ENCODE data around the gene KRT12. TPM values are rescaled to one million over a fixed set of nuclear protein-coding genes. Genes with fewer than 3 reads are reported as not detected.

KRT12 gene
- total and polyA plus RNA-seq, 12 donors = not detected

DNA sequence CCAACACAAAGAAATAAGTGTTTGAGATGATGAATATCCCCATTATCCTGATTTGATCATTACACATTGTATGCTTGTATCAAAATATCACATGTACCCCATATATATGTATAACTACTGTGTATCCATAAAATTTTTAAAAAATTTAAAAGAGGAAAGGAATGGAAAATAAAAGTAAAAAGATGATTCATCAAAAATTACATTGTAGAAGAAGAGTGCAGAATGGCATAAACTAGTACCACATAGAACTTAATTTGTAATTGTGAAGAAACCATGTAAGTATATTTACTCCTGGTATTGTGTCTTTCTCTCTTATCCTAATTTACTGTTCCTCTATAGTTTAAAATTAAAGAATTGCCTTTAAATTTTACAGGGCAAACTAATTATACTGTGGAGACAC lies 33.1 kb downstream of the KRT12 start:
- peaks cover 0 to 30% (median 0%) of the 10 kb centered on the region in 9 donors for H3K36me3 ChIP-seq
- TF ChIP-seq, protein P1, sequence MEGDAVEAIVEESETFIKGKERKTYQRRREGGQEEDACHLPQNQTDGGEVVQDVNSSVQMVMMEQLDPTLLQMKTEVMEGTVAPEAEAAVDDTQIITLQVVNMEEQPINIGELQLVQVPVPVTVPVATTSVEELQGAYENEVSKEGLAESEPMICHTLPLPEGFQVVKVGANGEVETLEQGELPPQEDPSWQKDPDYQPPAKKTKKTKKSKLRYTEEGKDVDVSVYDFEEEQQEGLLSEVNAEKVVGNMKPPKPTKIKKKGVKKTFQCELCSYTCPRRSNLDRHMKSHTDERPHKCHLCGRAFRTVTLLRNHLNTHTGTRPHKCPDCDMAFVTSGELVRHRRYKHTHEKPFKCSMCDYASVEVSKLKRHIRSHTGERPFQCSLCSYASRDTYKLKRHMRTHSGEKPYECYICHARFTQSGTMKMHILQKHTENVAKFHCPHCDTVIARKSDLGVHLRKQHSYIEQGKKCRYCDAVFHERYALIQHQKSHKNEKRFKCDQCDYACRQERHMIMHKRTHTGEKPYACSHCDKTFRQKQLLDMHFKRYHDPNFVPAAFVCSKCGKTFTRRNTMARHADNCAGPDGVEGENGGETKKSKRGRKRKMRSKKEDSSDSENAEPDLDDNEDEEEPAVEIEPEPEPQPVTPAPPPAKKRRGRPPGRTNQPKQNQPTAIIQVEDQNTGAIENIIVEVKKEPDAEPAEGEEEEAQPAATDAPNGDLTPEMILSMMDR (IDR thresholded peaks at IDR 0.05) = no peak
- no peaks in the 10 kb centered on the region for H3K27me3 ChIP-seq
- no peak for DNase-seq
- no peak overlapping the region for H3K4me3 ChIP-seq
- no peaks in the 10 kb centered on the region for H3K9me3 ChIP-seq
- H3K27ac ChIP-seq = no peak overlapping the region
- no peak for ATAC-seq
- intact Hi-C loops (cut with DNase I) = no loop called here
- peaks cover 0 to 24% (median 3%) of the 10 kb centered on the region in 9 donors for H3K4me1 ChIP-seq

DNA sequence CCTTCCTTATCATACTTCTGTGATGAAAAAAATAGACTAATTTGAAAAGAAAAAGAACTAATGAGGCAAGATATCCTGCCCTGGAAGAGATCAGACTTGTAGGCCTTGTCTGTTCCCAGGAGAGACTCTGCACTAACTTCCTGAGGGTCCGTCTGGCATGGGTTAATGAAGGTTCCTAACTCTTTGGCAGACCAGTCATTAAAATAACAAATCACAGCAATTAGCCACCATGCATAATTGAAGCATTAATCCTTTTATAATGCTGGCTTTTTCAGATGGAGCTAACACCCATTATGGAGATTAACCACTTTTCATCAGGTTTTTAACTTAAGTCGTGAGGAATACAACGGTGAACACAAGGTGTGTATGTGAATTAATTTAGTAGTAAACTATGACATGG lies 34.2 kb downstream of the KRT12 start:
- TF ChIP-seq, protein P1 (IDR thresholded peaks at IDR 0.05) = no peak
- Histone ChIP-seq H3K4me3 (no peak overlapping the region), H3K4me1 (peaks cover 0 to 34% (median 10%) of the 10 kb centered on the region in 9 donors), H3K27ac (peak overlapping the region in 5 of 10 donors; percentile 27 to 69 (median 42)), H3K36me3 (peaks cover 0 to 30% (median 0%) of the 10 kb centered on the region in 9 donors), H3K9me3 (no peaks in the 10 kb centered on the region), H3K27me3 (no peaks in the 10 kb centered on the region)
- DNase-seq (no peak), ATAC-seq (no peak)
- intact Hi-C loops (cut with DNase I) = no loop called here
- 56 to 58% methylated on average over 3 of the region's 3 CpGs for WGBS, 2 donors

DNA sequence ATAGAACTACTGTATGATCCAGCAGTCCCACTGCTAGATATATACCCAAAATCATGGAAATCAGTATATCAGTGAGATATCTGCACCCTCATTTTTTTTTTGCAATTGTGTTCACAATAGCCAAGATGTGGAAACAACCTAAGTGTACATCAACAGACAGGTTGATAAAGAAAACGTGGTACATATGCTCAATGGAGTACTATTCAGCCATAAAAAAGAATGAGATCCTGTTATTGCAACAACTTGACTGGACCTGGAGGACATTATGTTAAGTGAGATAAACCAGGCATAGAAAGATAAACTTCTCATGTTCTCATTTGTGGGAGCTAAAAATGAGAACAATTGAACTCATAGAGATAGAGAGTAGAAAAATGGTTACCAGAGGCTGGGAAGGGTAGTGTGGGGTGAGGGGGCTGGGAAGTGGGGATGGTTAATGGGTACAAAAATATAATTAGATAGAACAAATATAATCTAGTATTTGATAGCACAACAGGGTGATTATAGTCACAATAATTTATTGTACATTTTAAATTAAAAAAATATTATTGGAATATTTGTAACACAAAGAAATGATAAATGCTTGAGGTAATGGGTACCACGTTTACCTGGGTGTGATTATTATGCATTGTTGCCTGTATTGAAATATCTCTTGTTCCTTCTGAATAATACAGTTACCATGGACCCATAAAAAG lies 36.8 kb downstream of the KRT12 start:
- TF ChIP-seq, protein P1 (IDR thresholded peaks at IDR 0.05) = no peak
- H3K36me3 ChIP-seq = peaks cover 0 to 20% (median 0%) of the 10 kb centered on the region in 9 donors
- H3K27me3 ChIP-seq = no peaks in the 10 kb centered on the region
- H3K4me3 ChIP-seq = no peak overlapping the region
- no peak for ATAC-seq
- intact Hi-C loops (cut with DNase I) = no loop called here
- 92 to 95% methylated on average over 2 of the region's 2 CpGs for WGBS, 2 donors
- H3K27ac ChIP-seq = peak overlapping the region in 1 of 10 donors; percentile 73
- H3K9me3 ChIP-seq = no peaks in the 10 kb centered on the region
- H3K4me1 ChIP-seq = peaks cover 0 to 41% (median 14%) of the 10 kb centered on the region in 9 donors
- no peak for DNase-seq

DNA sequence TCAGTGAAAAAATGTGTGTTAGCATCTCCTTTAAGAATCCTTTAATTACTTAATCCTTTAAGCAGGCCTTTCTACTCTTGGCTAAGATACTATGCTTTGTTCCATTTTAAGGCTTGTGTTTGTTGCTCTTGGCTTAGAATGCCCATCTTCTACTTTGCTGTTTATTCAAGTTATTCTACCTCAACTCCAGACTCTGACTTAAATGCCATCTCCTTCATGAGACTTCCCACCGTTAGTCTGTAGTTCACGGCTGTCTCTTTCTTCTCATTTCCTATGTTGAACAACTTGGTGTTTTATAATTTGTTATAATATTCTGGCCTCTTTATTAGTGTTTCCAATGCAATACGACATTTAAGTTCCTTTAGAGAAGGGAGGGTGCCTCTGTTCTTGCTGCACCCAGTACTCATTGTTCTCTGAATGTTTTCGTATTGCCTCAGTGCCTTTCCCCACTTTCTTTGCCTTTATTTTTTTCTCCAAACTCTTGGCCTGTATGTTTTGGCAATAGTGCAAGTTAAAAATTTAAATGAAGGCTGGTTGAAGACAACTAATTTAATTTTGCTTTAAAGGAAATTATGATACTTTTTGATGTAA lies 38.5 kb downstream of the KRT12 start:
- H3K4me1 ChIP-seq = peaks cover 0 to 40% (median 14%) of the 10 kb centered on the region in 9 donors
- H3K27ac ChIP-seq = peak overlapping the region; percentile 42 to 75 (median 50)
- intact Hi-C loops (cut with DNase I) = loop anchor here in 1 of 10 donors (10.0 kb wide), 1 partner anchor 64 kb away; no protein-coding TSS in a partner anchor
- peaks cover 0 to 7% (median 0%) of the 10 kb centered on the region in 9 donors for H3K36me3 ChIP-seq
- ATAC-seq (peak in 6 of 8 donors; percentile 61 to 92 (median 64)), DNase-seq (no peak)
- no peak overlapping the region for H3K4me3 ChIP-seq
- TF ChIP-seq, protein P1 (IDR thresholded peaks at IDR 0.05) = no peak
- no peaks in the 10 kb centered on the region for H3K27me3 ChIP-seq
- 55 to 67% methylated on average over 4 of the region's 4 CpGs for WGBS, 2 donors
- H3K9me3 ChIP-seq = no peaks in the 10 kb centered on the region

All from heart right ventricle (tissue), 16 donors.